Activated CD4-positive, alpha-beta T cell treated with anti-CD3 and anti-CD28 coated beads for 1 hour (primary cell): ENCODE data around the gene NT5C3B.
A peak's percentile ranks its signal among the peaks of the same experiment; 100 is the strongest.
"Not testable (repeated sequence)": the region's sequence is repeated elsewhere in the genome, so short reads cannot be mapped to it uniquely, and the experiment has no call there.

ENCODE experiments used
- DNase-seq: peaks from one replicate; pipeline ENCODE4 v3.0.0-alpha.2; 2020

The NT5C3B gene

DNA sequence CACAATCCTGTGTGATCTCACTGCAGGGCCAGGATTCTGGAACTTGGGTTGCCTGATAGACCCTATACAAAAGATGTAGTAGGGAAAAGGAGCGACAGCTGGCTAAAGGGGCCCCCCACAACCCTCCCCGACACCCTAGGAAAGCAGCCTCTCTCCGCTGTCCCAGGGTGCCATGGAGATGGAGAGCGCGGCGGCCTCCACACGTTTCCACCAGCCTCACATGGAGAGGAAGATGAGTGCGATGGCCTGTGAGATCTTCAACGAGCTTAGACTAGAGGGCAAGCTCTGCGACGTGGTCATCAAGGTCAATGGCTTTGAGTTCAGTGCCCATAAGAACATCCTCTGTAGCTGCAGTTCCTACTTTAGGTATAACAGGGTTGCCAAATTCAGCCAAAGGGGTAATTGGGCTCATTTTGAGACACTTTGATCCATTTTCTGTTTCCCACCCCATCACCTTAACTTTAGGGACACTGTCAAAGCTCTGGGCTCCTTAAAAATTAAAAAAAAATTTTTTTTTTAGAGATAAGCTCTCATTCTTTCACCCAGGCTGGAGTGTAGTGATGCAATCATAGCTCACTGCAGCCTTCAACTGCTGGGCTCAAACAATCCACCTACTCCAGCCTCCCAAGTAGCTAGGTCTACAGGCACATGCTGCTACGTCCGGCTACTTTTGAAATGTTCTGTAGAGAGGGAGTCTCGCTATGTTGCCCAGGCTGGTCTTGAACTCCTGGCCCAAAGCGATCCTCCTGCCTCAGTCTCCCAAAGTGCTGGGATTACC lies 1.9 kb upstream of the NT5C3B start, which contains the start of gene KLHL10:
Gene KLHL10 (plus strand): TSS at position 65 of the 778 bp plus-strand sequence. CDS start 108 bp downstream, at position 173.
- DNase-seq = no peak

DNA sequence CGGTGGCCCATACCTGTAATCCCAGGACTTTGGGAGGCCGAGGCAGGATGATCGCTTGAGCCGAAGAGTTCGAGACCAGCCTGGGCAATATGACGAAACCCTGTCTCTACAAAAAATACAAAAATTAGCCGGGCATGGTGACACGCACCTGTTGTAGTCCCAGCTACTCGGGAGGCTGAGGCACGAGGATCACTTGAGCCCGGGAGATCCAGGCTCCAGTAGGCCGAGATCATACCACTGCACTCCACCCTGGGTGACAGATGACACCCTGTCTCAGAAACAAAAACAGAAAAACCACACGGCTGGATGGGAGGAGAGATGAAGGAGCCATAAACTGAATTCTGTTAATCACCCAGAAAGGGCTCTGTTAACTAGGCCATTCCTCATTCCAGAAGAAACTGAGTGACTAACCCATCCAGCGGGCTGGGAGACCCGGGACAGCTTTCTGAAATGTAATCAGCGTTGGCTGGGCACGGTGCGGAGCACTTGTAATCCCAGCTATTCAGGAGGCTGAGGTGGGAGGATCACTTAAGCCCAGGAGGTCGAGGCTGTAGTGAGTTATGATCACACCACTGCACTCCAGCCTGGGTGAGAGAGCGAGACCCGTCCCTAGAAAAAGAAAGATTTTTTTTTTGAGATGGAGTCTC lies 641 bp upstream of the NT5C3B start:
- no peak for DNase-seq

DNA sequence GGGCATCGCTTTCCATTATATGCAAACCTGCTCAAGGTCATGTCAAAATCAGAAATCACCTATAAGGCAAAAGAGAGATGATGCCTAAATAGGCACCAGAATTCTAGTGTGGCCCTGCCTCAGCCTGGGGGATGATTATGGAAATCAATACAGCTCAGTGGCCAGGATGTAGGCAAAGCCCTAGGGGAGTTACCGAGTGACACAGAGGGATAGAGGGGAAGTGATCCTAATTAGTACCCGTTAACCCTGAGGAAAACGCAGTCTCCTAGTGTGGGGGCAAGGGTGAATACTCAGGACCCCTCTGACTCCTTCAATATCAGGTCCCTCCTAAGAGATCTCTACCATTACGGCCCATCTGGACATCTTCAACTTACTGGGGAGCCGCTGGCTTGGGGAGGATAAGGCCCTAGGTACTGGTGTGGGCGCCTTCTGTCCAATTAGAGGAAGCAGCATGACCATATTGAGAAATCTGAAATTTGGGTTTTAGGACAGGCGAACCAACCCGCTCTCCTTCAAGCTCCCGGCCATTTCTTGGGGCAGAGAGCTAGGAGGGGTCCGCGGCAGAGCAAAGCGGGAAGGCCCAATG lies 725 bp downstream of the NT5C3B start:
- DNase-seq = no peak

DNA sequence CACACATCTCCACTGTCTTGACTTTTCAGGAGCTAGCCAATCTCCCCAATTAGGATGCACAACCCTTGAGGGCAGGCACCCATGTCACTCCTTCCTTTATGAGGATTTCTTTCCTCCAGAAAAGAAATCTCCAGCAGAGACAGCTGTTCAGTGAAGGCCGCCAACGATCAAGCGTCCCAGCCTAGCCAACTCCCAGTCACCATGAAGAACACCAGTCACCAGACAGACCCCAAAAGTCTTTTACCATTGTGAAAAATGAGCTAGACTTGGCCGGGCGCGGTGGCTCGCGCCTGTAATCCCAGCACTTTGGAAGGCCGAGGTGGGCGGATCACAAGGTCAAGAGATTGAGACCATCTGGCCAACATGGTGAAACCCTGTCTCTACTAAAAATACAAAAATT lies 6.1 kb downstream of the NT5C3B start:
- not testable (repeated sequence) for DNase-seq

DNA sequence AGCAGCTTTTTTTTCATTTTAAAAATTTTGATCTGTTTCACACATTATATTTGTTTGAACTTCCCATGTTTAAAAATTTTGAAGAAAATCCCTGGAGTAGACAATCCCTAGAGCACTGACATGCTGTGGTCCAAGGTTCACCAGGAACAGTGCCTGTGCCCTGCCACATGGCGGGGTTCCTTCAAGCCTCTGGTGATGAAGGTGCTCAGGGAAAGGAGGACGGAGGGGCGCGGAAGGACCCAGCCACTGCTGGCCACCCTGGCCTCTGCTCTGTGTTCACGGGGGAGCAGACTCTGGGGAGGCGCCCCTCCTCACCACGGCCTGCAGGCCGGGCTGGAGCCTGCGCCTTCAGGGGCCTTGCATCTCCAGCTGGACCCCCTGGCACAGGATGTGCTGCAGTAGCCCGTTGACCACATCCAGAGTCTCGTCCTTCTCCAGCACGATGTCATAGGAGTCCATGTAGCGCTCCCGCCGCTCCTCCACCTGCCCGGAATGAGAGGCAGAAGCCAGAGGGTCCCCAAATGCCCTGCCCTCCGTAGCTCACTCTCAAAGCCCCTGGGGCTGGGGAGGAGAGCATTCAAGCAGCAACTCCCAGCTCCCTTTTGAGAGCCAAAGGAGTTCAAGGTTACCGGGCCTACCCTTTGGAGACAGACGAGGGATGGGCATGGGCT lies 10.7 kb downstream of the NT5C3B start:
- DNase-seq = no peak

DNA sequence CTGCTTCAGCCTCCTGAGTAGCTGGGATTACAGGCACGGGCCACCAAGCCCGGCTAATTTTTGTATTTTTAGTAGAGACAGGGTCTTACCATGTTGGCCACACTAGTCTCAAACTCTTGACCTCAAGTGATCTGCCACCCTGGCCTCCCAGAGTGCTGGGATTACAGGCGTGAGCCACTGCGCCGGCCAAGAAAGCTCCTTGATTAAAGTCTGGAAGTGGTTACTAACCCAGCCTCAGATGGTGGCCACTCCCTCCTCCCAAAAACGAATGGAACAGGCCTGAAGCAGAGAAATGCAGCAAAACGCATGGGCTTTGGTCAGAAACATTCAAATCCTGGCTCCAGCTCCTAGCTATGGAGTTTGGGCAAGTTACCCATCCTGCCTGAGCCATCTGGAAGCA lies 11.9 kb downstream of the NT5C3B start:
- no peak for DNase-seq

DNA sequence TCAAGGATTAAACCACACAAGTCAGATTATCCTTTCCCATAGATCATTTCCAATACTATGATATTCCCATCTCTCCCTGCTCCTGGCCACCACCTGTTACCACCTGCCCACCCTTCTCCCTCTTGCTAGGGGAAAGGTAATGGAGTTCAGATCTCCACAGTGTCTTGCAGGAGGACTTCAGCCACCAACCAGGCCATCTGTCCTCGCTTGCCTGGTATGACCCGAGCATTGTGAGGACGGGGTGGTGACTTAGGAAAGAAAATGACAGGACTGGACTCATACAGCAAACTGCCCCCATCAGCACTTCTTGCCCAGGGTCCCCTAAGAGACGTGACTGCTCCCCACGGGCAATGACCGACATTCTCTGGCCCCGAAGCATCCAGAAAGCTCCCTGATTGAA lies 12.5 kb downstream of the NT5C3B start:
- no peak for DNase-seq

DNA sequence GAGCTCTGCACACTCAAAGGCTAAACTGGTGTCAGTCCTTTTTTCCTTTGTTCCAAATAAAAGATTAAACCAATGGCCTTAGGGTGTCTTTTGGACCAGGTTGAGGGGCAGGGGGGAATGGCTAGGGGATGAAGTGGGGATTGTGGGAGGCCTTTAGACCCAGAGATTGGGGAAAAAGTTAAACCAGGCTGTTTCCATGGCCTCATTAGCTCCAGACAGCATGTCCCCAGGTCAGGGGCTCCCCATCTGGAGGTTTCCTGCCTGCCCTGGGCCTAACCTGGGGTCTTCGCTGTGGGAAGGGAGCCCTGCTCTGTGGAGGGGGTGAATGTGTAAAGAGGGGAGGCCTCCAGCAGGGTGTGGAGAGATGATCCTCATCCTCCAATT lies 12.9 kb downstream of the NT5C3B start:
- DNase-seq = no peak

DNA sequence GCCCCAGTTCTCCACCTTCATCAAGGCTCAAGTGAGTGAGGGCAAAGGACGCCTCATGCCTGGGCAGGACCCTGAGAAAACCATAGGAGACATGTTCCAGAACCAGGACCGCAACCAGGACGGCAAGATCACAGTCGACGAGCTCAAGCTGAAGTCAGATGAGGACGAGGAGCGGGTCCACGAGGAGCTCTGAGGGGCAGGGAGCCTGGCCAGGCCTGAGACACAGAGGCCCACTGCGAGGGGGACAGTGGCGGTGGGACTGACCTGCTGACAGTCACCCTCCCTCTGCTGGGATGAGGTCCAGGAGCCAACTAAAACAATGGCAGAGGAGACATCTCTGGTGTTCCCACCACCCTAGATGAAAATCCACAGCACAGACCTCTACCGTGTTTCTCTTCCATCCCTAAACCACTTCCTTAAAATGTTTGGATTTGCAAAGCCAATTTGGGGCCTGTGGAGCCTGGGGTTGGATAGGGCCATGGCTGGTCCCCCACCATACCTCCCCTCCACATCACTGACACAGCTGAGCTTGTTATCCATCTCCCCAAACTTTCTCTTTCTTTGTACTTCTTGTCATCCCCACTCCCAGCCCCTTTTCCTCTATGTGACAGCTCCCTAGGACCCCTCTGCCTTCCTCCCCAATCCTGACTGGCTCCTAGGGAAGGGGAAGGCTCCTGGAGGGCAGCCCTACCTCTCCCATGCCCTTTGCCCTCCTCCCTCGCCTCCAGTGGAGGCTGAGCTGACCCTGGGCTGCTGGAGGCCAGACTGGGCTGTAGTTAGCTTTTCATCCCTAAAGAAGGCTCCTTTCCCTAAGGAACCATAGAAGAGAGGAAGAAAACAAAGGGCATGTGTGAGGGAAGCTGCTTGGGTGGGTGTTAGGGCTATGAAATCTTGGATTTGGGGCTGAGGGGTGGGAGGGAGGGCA lies 13.6 kb downstream of the NT5C3B start:
- no peak for DNase-seq

DNA sequence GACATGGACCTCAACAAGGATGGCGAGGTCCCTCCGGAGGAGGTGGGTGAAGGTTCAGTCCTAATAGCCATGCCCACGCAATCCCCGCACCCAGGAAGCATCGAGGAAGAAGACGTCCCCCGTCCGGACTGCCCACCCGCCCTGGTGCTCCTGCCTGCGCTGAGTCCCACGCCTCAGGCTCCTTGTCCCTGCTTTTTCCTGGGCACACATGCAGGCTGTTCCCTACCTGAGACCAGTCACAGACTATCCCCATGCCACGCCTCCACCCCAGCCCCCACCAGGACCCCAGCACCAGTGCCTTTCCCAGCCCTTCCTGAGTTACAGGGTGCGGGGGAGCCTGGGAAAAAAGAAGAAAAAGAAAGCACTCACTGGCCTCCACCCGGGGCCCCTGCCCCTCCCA lies 14.3 kb downstream of the NT5C3B start:
- no peak for DNase-seq

DNA sequence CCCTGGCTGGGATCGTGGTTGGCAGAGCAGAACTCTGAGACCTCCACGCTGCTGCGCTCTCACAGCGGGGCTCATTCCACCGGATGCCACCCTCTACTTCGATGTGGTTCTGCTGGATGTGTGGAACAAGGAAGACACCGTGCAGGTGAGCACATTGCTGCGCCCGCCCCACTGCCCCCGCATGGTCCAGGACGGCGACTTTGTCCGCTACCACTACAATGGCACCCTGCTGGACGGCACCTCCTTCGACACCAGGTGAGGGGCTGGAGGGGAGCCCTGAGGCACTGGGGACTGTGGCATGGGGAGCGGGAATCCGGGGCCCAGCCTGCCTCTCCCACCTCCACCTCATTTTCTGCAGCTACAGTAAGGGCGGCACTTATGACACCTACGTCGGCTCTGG lies 18.0 kb downstream of the NT5C3B start:
- no peak for DNase-seq

DNA sequence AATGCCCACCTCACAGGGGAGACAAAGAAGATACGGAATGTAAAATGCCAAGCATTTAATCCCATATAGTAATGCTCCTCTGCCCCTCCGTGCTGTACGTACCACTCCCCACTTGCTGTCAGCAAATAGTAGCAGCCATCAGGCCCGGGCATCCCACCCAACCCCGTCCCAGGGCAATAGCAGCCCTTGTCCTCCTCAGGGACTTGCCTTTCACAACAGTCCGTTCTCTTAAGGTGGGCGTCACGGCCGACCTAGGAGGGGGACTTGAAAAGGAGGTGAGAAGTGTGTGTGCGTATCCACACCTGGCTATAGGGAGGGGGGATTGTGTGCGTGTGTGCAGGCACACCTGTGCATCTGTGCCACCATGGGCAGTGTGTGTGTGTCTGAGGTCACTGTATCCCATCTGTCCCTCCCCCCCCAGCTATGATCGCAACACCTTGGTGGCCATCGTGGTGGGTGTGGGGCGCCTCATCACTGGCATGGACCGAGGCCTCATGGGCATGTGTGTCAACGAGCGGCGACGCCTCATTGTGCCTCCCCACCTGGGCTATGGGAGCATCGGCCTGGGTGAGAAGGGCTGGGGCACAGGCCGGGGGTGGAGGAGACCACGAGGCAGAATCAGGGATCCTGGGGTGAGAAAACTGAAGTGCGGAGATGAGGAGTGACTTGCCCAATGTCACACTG lies 19.3 kb downstream of the NT5C3B start:
- no peak for DNase-seq

DNA sequence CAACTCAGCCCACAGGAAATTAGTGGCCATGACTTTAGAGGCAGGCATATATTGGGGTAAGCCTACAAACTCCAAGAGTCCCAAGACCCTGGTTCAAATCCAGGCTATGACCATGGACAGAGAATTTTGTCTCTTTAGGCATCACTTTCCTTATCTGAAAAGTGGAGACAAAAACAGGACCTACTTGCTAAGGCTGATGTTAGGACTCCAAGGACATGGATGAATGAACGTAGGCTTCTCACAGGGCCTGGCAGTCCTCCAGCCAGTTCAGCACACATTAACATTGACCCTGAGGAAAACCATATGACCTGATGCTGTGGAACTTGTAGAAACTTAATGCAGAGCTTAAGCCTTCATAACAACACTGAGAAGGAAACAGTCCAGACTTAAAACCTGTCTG lies 21.8 kb downstream of the NT5C3B start:
- DNase-seq = no peak

DNA sequence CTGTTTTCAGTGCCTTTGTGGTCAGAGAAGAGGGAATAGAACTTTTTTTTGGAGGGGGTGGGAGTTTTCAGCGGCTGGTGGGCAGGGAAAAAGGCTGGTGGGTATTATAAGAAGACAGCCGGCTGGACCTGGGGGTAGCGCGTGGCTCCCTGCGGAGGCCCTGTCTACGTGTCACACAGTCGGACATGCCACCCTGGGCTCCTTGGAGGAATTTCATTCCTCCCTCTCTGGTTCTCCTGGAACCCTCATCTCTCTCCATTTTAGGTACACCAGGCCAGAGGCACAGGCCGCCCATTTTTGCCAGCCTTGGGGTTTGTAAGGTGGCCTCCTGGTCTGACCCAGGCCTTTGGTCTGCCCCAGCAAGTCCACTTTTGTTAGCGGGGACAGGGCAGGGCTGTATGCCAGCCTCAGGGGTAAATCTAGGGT lies 22.3 kb downstream of the NT5C3B start:
- DNase-seq = no peak

DNA sequence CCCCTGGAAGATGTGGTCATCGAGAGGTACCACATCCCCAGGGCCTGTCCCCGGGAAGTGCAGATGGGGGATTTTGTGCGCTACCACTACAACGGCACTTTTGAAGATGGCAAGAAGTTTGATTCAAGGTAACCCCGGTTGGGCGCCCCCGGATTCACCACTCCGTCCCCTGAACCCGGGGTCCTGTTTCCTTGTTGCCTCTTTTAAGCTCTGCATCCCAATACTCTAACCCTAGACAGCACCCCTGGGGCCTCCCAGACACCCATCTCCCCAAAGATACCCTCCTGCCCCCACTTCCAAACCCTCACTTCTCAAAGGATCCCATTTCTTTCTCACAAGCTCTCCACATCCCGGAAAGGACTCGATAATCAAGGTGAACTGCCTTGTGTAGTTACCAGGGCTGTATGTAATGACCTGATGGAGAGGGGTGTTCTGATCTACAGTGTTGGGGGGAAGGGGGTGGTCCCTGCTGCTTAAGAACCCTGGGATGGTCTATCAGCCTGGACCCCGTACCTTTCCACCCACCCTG lies 22.8 kb downstream of the NT5C3B start:
- DNase-seq = no peak

DNA sequence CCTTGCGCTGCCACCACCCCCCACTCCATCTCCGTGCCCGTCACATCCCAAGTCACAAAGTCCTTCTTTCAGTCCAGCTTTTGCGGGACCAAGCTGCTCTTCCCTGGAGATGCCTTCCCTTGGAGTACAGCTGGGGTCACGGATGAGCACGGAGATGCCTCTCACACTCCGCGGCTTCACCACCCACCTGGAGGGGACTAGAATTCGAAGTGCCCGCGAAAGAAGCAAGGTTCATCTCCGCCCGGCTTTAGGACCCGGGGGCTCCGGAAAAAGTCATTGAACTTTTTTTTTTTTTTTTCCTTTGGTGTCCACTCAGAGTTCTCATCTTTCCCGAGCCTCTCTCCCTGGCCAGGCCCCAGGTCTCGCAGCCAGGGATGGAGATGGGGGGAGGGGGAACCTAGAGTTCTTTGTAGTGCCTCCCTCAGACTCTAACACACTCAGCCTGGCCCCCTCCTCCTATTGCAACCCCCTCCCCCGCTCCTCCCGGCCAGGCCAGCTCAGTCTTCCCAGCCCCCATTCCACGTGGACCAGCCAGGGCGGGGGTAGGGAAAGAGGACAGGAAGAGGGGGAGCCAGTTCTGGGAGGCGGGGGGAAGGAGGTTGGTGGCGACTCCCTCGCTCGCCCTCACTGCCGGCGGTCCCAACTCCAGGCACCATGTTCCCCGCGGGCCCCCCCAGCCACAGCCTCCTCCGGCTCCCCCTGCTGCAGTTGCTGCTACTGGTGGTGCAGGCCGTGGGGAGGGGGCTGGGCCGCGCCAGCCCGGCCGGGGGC lies 23.5 kb downstream of the NT5C3B start, which contains the start of gene FKBP10:
Gene FKBP10 (plus strand): TSS at position 624 of the 771 bp plus-strand sequence. CDS start 31 bp downstream, at position 655.
- DNase-seq = peak; percentile 15

DNA sequence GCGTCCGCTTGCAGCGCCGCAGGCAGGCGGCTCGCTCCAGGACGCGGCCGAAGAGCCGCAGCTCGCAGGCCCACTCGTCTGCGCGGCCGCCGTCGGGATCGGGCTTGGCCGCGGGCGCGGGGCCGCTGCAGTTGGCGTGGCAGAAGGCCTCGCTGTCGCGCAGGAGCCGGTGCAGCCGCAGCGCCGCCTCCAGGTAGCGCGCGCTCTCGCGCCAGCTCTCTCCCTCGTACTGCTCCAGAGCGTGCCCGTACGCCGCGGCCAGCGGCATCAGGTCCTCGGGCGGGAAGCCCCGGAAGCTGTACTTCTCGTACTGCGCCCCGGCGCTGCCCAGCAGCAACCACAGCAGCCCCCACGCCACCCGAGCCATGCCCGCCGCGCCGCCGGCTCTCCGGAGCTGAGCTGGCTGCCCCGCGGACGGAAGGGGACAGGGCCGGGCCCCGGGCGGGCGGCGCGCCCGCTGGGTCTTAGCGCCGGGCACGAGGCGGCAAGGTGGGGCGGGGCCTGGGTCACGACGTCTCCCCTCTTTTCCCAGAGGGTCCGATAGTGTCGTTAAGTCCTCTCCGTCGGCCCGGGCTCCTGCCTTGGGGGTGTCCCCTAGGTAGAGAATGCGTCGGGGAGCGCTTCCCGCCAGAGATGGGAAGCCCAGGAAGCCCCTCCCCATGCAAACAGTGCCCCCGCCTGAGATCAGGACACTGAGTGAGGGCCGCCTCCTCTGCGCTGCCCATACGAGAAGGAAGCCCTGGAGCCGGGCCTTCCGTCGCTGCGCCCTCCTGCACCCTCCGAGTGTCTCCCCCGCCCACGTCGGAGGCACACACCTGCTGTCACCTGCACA lies 24.3 kb downstream of the NT5C3B start, which contains the start of gene P3H4:
Gene P3H4 (minus strand): TSS at position 401 of the 832 bp plus-strand sequence. CDS start 34 bp downstream, at position 367.
- peak; percentile 63 for DNase-seq

DNA sequence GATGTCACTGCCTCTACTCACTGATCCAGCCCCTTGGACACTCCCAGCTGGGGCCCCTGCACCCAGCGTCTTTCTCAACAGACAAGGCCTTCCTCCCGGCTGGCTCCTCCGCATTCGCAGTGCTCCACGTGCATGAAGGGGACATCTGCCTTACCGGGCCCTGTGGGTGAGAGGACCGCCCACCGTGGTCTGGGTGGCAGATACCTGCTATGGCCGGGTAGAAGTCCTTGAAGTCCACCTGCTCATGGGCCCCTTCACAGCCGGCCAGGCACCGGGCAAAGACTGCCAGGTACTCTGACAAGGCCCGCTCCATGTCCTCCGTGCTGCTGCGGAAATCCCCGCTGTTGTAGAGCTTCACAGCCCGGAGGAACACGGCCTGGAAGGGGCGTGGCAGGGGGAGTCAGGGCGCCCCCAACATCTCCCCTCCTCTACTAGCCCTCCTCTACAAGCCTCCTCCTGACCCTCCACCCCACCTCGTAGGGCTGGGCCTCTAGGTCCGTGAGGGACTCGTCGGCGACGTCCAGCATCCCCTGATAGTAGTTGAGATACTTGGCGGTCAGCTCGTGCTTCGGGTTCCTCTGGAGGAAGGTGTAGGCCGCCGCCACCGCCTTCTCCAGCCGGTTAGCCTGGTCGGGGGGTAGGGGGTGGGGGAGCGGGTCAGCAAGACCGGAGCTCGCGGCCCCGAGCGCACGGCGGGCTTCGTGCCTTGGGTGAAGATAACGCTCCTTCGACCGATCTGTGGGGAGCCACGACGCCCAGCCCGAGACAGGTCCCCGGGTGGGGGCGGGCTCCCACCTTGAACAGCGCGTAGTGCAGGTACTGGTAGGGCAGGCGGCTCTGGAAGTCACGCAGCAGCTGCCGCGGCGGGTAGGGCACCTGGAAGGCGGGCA lies 25.1 kb downstream of the NT5C3B start:
- no peak for DNase-seq
